ENCODE results near the gene TRAF3IP3.

- TF ChIP-seq CTCF (IDR thresholded peaks at IDR 0.05; ENCODE audit: poor library complexity) (no peak), EZH2 (IDR thresholded peaks at IDR 0.05; ENCODE audit: borderline replicate concordance) (no peak)
Observed at GRCh38 chr1:209775678-209776077, 19.8 kb downstream of the TRAF3IP3 start.

All from hepatocyte (in vitro differentiated cells).